Liver (tissue), 9 donors: ENCODE data around the gene PLA2G4D. TPM values are rescaled to one million over a fixed set of nuclear protein-coding genes. Genes with fewer than 3 reads are reported as not detected.

Experiments
- DNase-seq: peaks from one replicate; pipeline ENCODE4 v3.0.0-alpha.2; 2017; ENCODE audit warnings: low spot score
- H3K27ac ChIP-seq, 2 donors: one replicate each; pipeline ENCODE4 v1.7.0; 2013; ENCODE audit warnings: inconsistent platforms in 2 of 2, low read length in 2 of 2, control low read depth in 1 of 2, low read depth in 1 of 2, mild to moderate bottlenecking in 1 of 2
- H3K27me3 ChIP-seq, 4 donors: one replicate each; pipeline versions ENCODE4 v1.6.1 to v1.7.0; 2013; ENCODE audit warnings: low read length in 3 of 4, inconsistent platforms in 1 of 4, mild to moderate bottlenecking in 1 of 4, moderate library complexity in 1 of 4; ENCODE audit not compliant: control insufficient read depth in 4 of 4, insufficient read depth in 4 of 4
- H3K36me3 ChIP-seq, 4 donors: one replicate each; pipeline versions ENCODE4 v1.6.1 to v1.7.0; 2013; ENCODE audit warnings: low read length in 3 of 4, mild to moderate bottlenecking in 3 of 4, low read depth in 1 of 4, moderate library complexity in 1 of 4; ENCODE audit not compliant: control insufficient read depth in 4 of 4, insufficient read depth in 3 of 4
- H3K4me1 ChIP-seq, 4 donors: one replicate each; pipeline versions ENCODE4 v1.6.1 to v1.7.0; 2013; ENCODE audit warnings: low read length in 3 of 4, mild to moderate bottlenecking in 3 of 4, moderate library complexity in 1 of 4; ENCODE audit not compliant: control insufficient read depth in 4 of 4, insufficient read depth in 4 of 4
- H3K4me3 ChIP-seq, 3 donors: one replicate each; pipeline versions ENCODE4 v1.6.1 to v1.7.0; 2013; ENCODE audit warnings: low read length in 3 of 3, control low read depth in 1 of 3, low read depth in 1 of 3, mild to moderate bottlenecking in 1 of 3
- H3K9ac ChIP-seq, 2 donors: one replicate each; pipeline ENCODE4 v1.7.0; 2013; ENCODE audit warnings: low read length in 2 of 2, mild to moderate bottlenecking in 2 of 2, moderate library complexity in 2 of 2, control low read depth in 1 of 2, low read depth in 1 of 2
- H3K9me3 ChIP-seq, 4 donors: one replicate each; pipeline versions ENCODE4 v1.6.1 to v1.7.0; 2013; ENCODE audit warnings: low read length in 3 of 4; ENCODE audit not compliant: control insufficient read depth in 4 of 4
- CTCF ChIP-seq: fragments of 150-350 bp; IDR thresholded peaks from 2 replicates; pipeline ENCODE4 v1.5.1; 2017; ENCODE audit warnings: improper control_type of control experiment, low read depth, low read length; ENCODE audit not compliant: missing input control
- FOXA1 ChIP-seq: IDR thresholded peaks from 2 replicates; pipeline ENCODE4 v1.6.1; 2016; ENCODE audit warnings: antibody characterized with exemption
- FOXA2 ChIP-seq: IDR thresholded peaks from 2 replicates; pipeline ENCODE4 v1.6.1; 2016; ENCODE audit warnings: antibody characterized with exemption
- GABPA ChIP-seq, 2 donors: IDR thresholded peaks in 1 of 2; conservative IDR thresholded peaks in 1 of 2; 2 replicates each; pipeline ENCODE4 v1.6.1; 2016; ENCODE audit warnings: antibody characterized with exemption in 2 of 2, mild to moderate bottlenecking in 1 of 2, moderate library complexity in 1 of 2
- HNF4A ChIP-seq, 2 donors: conservative IDR thresholded peaks; 2 replicates each; pipeline ENCODE4 v1.6.1; 2016; ENCODE audit warnings: antibody characterized with exemption in 2 of 2, mild to moderate bottlenecking in 2 of 2
- HNF4G ChIP-seq: IDR thresholded peaks from 2 replicates; pipeline ENCODE4 v1.6.1; 2016; ENCODE audit warnings: antibody characterized with exemption
- JUND ChIP-seq, 2 donors: IDR thresholded peaks; 2 replicates each; pipeline ENCODE4 v1.6.1; 2016; ENCODE audit warnings: antibody characterized with exemption in 2 of 2
- NR2F2 ChIP-seq: IDR thresholded peaks from 2 replicates; pipeline ENCODE4 v1.6.1; 2016; ENCODE audit warnings: antibody characterized with exemption
- RAD21 ChIP-seq, 2 donors: IDR thresholded peaks; 2 replicates each; pipeline ENCODE4 v1.6.1; 2016; ENCODE audit warnings: antibody characterized with exemption in 2 of 2, mild to moderate bottlenecking in 2 of 2
- REST ChIP-seq: IDR thresholded peaks from 2 replicates; pipeline ENCODE4 v1.6.1; 2016; ENCODE audit warnings: antibody characterized with exemption, mild to moderate bottlenecking
- SP1 ChIP-seq: IDR thresholded peaks from 2 replicates; pipeline ENCODE4 v1.6.1; 2018; ENCODE audit warnings: antibody characterized with exemption, mild to moderate bottlenecking
- TAF1 ChIP-seq: conservative IDR thresholded peaks from 2 replicates; pipeline ENCODE4 v1.6.1; 2016; ENCODE audit warnings: antibody characterized with exemption, mild to moderate bottlenecking
- YY1 ChIP-seq: IDR thresholded peaks from 2 replicates; pipeline ENCODE4 v1.6.1; 2016; ENCODE audit warnings: antibody characterized with exemption, mild to moderate bottlenecking
- ZBTB33 ChIP-seq: IDR thresholded peaks from 2 replicates; pipeline ENCODE4 v1.6.1; 2016; ENCODE audit warnings: antibody characterized with exemption
- WGBS: extraction: QIAGEN DNeasy Blood & Tissue Kit; methylation state at CpG from one replicate; pipeline ENCODE4 v1.1.7; 2013; 5-methylcytosine and 5-hydroxymethylcytosine counted together
- polyA plus RNA-seq, 2 donors: library from polyadenylated mRNA; stranded (reverse) in 1 of 2; unstranded in 1 of 2; fragments of 200-250 nt in 1 of 2; fragments of >200 nt in 1 of 2; fragmentation: Nextera tagmentation in 1 of 2; extraction: Ambion mirVana in 1 of 2; gene quantifications; one replicate each; pipeline versions ENCODE4 v1.2.1 to v1.2.3, GENCODE V29; 2013 to 2015
- total RNA-seq, 2 donors: library from RNA; depleted of rRNA; stranded (reverse); fragments of >200 nt; gene quantifications; one replicate each; pipeline ENCODE4 v1.2.3, GENCODE V29; 2014
- TF ChIP-seq, protein P1 (sequence below): IDR thresholded peaks from 2 replicates; pipeline ENCODE4 v1.6.1; 2016; ENCODE audit warnings: antibody characterized with exemption
- donor health status: healthy.
- donor health status: healthy.
- donor health status: healthy.
- donor health status: healthy.
- donor health status: healthy.

The PLA2G4D gene
- total and polyA plus RNA-seq, 4 donors, result not detected

DNA sequence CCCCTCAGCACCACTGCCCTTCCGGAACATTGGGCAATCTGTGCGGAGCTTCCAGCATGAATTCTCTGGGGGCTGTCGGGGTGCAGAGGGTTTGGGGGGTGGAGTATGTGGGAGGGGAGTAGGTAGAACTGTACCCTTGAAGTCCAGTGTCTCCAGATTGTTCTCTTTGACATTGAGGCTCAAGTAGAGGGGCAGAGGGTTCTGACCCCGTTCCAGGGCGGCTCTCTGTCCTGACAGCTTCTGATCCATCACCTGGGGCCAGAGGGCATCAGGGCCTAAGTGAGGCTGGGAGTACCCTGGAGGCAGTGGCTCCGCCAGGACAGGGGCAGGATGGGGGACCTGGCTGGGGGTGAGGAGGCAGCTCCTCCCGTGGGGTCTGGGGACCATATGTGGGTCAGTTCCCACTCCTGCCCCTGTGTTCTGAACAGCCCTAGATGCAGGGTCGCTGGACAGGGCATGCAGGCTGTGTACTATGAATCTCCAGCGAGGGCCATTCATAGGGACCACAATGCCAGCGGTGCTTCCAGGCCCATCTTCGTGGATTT is 22.1 kb downstream of the PLA2G4D start:
- no peaks in the 10 kb centered on the region for H3K36me3 ChIP-seq
- DNase-seq, result no peak
- H3K9me3 ChIP-seq, result no peaks in the 10 kb centered on the region
- no peaks in the 10 kb centered on the region for H3K27me3 ChIP-seq
- H3K4me3 ChIP-seq, result no peak overlapping the region
- no peak overlapping the region for H3K27ac ChIP-seq
- TF ChIP-seq TAF1 (no peak), SP1 (no peak), GABPA (IDR thresholded peaks at IDR 0.05 in 1 of 2, conservative IDR thresholded peaks at IDR 0.05 in 1 of 2) (no peak), FOXA2 (no peak)
- H3K4me1 ChIP-seq, result no peaks in the 10 kb centered on the region
- H3K9ac ChIP-seq, result no peak overlapping the region
- WGBS, result 78% methylated on average over 11 of the region's 11 CpGs

DNA sequence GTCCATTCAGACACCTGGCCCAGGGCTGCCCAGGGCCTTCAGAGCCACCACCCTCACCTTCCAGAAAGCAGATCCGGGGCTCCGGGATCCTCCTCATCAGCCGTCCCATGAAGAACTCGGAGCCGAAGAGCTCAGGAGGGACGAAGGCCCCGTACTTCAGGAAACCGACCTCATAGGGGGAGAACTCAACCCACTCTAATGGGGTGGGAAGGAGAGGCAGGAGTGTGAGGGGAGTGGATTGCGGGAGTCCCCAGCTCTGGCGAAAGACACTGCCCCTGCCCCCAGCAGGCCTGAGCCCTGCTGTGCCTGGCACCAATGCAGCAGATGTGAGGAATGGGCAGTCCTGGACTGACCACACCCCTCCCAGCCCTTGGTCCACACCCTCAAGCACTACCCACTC is 22.6 kb downstream of the PLA2G4D start:
- peaks cover 0 to under 1% (median 0%) of the 10 kb centered on the region in 4 donors for H3K4me1 ChIP-seq
- TF ChIP-seq FOXA2 (no peak), TAF1 (no peak), NR2F2 (no peak), ZBTB33 (no peak), YY1 (no peak), RAD21 (IDR thresholded peaks at IDR 0.05) (no peak), GABPA (IDR thresholded peaks at IDR 0.05 in 1 of 2, conservative IDR thresholded peaks at IDR 0.05 in 1 of 2) (no peak), HNF4A (conservative IDR thresholded peaks at IDR 0.05) (no peak), HNF4G (no peak), JUND (IDR thresholded peaks at IDR 0.05) (no peak), REST (no peak), FOXA1 (no peak), SP1 (no peak), CTCF (no peak)
- TF ChIP-seq, protein P1, sequence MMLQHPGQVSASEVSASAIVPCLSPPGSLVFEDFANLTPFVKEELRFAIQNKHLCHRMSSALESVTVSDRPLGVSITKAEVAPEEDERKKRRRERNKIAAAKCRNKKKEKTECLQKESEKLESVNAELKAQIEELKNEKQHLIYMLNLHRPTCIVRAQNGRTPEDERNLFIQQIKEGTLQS, result no peak
- DNase-seq, result no peak
- H3K9ac ChIP-seq, result no peak overlapping the region
- no peak overlapping the region for H3K4me3 ChIP-seq
- 92% methylated on average over 10 of the region's 10 CpGs for WGBS
- no peaks in the 10 kb centered on the region for H3K27me3 ChIP-seq
- H3K9me3 ChIP-seq, result no peaks in the 10 kb centered on the region
- no peak overlapping the region for H3K27ac ChIP-seq
- H3K36me3 ChIP-seq, result no peaks in the 10 kb centered on the region
